ENCODE results near the gene RSPO4. TPM values are rescaled to one million over a fixed set of nuclear protein-coding genes. Genes with fewer than 3 reads are reported as not detected.

RSPO4 gene
- not detected in 2 replicates for total RNA-seq

GRCh38 chr20:1001911-1002681 is at the start of gene RSPO4:
RSPO4 (minus strand) TSS chr20:1002311; CDS start chr20:1002164, 147 bp downstream.

GRCh38 chr20:916125-916799 is 85.8 kb downstream of the RSPO4 start, which contains the start of gene ANGPT4:
ANGPT4 (minus strand) TSS chr20:916334; CDS start chr20:916214, 120 bp downstream.

Other genes with a start within 250 kb of the RSPO4 start
- gene SLC52A3, start 233.8 kb downstream of the RSPO4 start, total RNA-seq = not detected in 2 replicates
- gene FAM110A, start 168.6 kb downstream of the RSPO4 start, total RNA-seq = 1.8 and 4.7 TPM in 2 replicates
- gene ANGPT4, start 86.0 kb downstream of the RSPO4 start, total RNA-seq = not detected in 2 replicates
- gene PSMF1, start 116.3 kb upstream of the RSPO4 start, total RNA-seq = 118 and 147 TPM in 2 replicates
- 0.26 TPM in 1 of 2 replicates, not detected in the other for gene TMEM74B, start 182.7 kb upstream of the RSPO4 start, total RNA-seq
- gene C20orf202, start 201.1 kb upstream of the RSPO4 start, total RNA-seq = not detected in 2 replicates
- 0.52 and 0.88 TPM in 2 replicates for gene RAD21L1, start 223.7 kb upstream of the RSPO4 start, total RNA-seq

All from epithelial cell of alveolus of lung (primary cell).